Measurements from ENCODE around the gene CLEC4D.
"Not testable (repeated sequence)": the region's sequence is repeated elsewhere in the genome, so short reads cannot be mapped to it uniquely, and the experiment has no call there.

CLEC4D gene

DNA sequence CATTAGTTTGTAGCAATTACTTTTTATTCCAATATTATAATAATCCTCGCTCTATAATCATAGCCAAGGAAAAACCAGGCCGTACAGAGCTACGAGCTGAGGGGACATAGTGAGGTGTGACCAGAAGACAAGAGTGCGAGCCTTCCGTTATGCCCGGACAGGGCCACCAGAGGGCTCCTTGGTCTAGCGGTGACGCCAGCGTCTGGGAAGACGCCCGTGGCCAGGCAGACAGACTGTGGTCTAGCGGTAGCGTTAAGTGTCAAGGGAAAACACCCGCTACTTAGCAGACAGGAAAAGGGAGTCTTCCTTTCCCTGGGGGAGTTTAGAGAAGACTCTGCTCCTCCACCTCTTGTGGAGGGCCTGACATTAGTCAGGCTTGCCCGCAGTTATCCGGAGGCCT lies 24.5 kb downstream of the CLEC4D start:
- DNase-seq: not testable (repeated sequence)

DNA sequence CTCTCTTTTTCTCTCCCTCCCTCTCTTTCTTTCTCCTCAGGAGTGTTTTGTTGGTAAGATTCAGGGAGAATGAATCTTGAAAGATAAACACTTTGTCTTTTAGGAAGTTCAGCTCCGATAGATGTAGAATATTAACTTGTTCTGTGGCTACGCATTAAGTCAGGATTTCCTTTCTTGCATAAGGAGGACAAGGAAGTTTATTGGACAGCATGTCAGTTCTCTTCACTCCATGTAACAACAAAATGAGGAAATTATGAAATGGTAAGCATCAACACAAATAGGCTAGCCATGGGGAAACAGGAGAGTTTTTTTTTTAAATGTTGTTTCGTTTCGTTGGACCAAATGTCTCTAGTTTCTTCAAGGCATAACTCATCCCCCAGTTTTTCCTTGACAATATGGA lies 27.5 kb downstream of the CLEC4D start, which contains the start of gene CLEC4E:
TSS of gene CLEC4E (minus strand) at position 75 of the 400 bp plus-strand sequence. CDS start 108 bp downstream, outside the sequence.
- DNase-seq: not testable (repeated sequence)

GRCh38 chr12:8541562-8541961 lies 28.3 kb downstream of the CLEC4D start:
- no peak for DNase-seq

- DNase-seq: peak; percentile 74
Measured at GRCh38 chr12:8544295-8544694, 31.0 kb downstream of the CLEC4D start.

GRCh38 chr12:8546591-8546990 lies 33.3 kb downstream of the CLEC4D start:
- no peak for DNase-seq

GRCh38 chr12:8547645-8548044 lies 34.3 kb downstream of the CLEC4D start:
- no peak for DNase-seq

GRCh38 chr12:8548192-8548591 lies 34.9 kb downstream of the CLEC4D start:
- DNase-seq: no peak

- DNase-seq: no peak
Measured at GRCh38 chr12:8549381-8549780, 36.1 kb downstream of the CLEC4D start.

- DNase-seq: no peak
Measured at GRCh38 chr12:8553088-8553627, 39.9 kb downstream of the CLEC4D start.

DNA sequence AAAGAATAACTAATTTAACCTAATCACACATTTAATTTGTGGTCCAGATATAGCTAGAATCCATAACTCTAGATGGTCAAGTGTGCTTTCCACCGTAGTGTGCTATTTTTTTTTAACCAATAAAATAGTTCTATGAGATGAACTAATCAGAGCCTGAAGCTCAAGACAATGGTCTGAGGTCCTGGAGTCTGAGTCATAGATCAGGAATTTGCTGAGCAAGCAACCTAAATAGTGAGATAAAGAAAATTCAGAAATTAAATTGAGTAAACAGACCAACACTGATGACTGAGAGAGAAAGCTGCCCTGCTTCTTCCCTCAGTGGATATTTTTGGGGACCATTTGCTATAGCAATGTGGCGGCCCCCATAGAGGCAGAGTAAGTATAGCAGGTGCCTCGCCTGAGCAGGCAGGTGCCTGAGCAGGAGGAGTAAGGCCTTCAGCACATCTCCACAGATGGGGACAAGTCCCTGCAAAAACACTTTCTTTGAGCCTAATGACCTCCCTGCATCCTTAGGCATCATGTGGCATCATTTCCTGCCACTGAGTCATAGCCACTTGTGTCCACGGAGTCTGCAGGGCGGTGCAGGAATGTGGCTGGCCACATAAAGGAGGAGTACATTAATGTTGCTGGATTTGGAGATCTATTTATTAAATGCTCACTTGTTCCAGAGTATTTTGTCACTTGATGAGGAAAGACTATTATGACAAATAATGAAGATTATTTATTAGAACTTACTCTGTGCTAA lies 41.3 kb downstream of the CLEC4D start:
- no peak for DNase-seq

- no peak for DNase-seq
Measured at GRCh38 chr12:8556531-8557097, 43.3 kb downstream of the CLEC4D start.

GRCh38 chr12:8559676-8560075 lies 46.4 kb downstream of the CLEC4D start:
- no peak for DNase-seq

DNA sequence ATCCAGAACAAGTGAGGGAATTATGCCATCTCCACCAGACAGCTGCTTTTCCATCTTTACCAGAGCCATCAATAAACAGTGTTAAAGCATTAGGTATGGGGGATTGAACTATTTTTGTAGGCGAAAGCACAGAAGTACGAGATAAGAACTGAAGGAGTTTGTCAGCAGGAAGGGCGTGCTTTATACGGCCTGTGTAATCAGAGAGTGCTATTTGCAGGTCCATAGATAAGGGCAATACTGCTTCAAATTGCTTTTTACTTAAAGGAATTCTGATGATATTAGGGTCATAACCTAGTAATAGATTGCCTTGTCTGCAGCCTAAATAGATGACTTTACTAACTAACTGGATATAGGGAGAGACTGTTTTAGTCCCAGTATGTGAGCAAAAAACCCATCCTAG lies 47.7 kb downstream of the CLEC4D start:
- DNase-seq: no peak

DNA sequence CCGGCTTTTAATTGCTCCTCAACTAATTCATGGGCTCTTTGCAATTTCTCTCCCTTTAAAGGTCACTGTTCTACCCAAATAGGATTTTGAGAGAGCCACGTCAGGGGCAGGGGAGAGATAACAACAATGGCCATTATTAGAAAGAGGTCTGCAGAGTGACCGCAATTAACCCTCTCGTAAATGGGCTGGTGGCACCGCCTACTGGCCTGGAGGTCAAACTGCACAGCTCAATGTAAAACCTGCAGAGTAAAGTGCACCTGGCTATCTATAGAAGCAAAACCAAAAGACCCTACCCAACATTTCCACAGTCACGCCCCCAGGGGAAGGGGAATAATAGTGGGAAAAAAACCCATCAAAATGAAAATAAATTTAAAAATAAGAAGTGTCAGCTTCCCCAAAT lies 49.0 kb downstream of the CLEC4D start:
- no peak for DNase-seq

DNA sequence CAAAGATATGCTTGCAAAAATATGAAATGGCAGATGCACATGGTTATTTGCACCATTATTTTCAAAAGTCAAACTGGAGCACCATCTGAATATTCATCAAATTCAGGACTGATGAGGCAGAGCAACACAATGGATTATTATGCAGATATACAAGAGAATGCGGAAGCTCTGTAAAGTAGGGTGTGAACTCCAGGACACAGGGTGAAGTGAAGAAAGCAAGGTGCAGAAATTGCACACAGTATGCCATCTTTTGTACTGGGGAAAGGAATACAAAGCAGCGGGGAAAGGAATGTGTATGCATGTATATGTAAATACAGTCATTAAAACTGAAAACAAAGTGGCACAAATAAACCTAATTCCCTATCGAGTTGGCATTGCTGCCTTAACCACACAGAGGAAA lies 50.1 kb downstream of the CLEC4D start:
- DNase-seq: no peak

- DNase-seq: no peak
Measured at GRCh38 chr12:8564656-8565055, 51.4 kb downstream of the CLEC4D start.

GRCh38 chr12:8566052-8566451 lies 52.7 kb downstream of the CLEC4D start:
- DNase-seq: not testable (repeated sequence)

GRCh38 chr12:8566525-8566924 lies 53.2 kb downstream of the CLEC4D start:
- no peak for DNase-seq
